Measurements from ENCODE around the gene RIN3.

Gene RIN3

GRCh38 chr14:92601131-92601710, 87.6 kb downstream of the RIN3 start:
- no peak for DNase-seq

- DNase-seq: no peak
These were observed 88.3 kb downstream of the RIN3 start for GRCh38 chr14:92601757-92602417.

GRCh38 chr14:92603309-92604242, 90.0 kb downstream of the RIN3 start:
- DNase-seq: peak; percentile 29 to 41

DNA sequence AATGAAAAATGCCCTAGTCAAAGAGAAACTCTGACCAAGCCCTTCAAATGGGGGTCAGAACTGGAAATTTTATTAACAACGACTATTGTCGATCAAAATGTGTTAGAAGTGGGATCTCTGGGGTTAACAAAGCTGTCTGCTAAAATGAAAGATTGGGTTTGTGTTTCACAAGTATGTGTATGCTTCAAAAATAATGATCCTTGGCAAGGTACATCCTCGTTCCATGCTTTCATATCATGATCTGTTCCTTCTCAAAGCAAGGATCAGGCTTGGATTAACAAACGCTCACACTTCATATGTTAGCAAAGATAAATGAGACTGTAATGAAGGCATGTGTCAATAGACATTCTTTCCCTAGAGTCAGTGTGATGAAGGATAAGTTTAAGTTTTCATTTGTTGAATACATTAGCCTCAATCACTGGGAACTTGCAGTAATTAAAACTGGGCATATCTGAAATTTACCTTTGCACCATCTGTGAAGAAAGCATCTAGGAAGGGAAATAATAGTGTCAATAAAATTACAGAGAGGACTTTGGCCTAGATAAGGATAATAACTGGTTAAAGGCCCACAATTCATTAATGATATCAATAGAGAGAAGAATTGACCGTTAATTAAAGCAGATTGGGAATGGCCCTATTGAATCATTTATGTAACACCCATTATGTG, 91.8 kb downstream of the RIN3 start:
- no peak for DNase-seq

DNA sequence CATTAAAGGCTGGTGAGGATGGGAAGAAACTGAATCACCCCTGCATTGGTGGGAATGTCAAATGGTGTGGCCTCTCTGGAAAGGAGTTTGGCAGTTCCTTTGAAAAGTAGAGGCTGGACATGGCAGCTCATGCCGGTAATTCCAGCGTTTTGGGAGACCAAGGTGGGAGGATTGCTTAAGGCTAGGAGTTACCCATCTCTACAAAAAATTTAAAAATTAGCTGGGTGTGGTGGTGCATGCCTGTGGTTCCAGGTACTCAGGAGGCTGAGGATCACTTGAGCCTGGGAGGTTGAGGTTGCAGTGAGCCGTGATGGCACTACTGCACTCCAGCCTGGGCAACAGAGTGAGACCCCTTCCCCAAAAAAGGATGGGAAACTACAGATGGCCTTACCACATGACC, 93.7 kb downstream of the RIN3 start:
- no peak for DNase-seq

DNA sequence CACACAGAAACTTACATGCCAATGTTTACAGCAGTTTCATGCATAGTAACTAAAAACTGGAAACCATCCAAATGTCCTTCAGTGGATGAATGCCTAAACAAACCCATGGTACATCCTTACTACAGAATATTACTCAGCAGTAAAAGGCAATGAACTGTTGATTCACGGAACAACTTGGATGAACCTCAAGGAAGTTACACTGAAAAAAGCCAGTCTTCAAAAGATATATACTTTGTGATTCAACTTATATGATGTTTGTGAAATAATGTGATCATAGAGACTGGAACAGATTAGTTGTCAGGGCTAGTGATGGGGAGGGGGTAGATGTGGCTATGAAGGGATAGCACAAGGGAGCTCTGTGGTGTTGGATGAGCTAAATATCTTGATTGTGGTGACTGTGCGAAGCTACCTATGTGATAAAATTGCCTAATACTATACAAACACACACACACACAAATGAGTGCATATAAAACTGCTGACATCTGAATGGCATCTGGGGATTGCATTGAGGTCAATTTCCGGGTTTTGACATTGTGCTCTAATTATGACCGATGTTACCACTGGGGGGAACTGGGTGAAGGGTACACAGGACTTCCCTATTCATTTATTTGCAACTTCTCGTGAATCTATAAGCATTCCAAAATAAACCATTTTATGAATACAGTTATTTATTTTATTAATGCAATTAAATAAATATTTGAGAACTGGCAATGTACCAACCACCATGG, 94.3 kb downstream of the RIN3 start:
- DNase-seq: no peak

- DNase-seq: no peak
These were observed 96.4 kb downstream of the RIN3 start for GRCh38 chr14:92609955-92610354.

DNA sequence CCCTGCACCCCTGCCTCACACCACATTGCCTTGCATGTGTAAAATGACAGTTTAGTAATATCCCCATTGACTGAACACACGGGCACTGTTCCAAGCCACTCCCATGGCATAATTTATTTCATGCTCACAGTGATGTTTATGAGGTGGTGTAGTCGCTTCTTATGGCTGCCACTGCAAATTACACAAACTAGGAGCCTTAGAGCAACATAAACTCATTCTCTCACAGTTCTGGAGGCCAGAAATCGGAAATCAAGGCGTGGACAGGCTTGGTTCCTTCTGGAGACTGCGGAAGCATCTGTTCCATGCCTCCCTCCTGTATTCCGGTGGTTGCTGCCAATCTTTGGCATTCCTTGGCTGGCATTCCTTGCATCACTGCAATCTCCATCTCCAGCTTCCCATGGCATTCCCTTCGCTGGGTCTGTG, 97.3 kb downstream of the RIN3 start:
- DNase-seq: no peak

- DNase-seq: peak; percentile 79 to 84
These were observed 99.6 kb downstream of the RIN3 start for GRCh38 chr14:92613008-92613658.

DNA sequence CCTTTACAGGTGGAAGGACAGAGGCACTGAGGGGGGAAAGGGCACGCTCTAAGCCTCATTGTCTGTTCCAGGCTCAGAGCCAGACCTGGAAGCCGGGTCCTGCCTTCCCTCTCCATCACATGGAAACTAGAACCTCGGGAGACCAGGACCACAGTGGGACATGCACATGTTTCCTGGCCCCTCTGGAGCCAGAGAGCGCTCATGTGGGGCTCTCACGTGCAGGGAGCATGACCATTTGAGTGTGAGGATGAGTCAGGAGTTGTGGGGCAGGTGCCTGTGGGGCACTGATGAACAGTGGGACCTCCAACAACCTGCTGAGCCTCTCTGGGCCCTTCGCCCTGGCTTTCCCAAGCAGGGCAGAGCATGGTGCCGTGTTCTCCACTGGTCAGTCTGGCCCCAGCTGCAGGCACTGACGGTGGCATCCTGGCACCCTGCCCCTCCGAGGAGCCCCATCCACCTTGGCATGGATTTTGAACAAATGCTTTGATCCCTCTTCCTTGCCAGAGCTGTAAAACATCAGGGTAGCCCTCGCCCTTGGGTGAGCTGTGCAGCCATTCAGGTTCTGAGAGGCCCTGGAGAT, 100.2 kb downstream of the RIN3 start:
- DNase-seq: no peak

DNA sequence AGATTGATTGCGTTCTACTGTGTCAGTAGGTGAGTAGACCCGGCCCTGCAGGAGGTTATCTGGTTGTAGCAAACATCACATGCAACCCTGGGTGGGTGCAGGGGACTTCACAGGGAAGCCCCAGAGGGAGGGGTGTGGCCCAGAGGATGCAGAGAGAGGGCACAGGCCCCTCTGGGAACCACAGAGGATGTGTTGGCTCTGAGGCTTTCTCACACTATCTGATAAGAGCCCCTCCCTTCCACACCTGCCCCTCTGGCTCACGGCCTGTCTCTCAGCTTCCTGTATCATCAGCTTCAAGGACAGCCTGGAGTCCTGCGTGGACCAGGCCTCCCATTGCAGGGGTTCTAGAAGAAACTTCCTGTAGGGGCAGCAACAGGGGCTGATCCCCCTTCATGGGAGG, 101.9 kb downstream of the RIN3 start:
- DNase-seq: peak; percentile 31 to 47

DNA sequence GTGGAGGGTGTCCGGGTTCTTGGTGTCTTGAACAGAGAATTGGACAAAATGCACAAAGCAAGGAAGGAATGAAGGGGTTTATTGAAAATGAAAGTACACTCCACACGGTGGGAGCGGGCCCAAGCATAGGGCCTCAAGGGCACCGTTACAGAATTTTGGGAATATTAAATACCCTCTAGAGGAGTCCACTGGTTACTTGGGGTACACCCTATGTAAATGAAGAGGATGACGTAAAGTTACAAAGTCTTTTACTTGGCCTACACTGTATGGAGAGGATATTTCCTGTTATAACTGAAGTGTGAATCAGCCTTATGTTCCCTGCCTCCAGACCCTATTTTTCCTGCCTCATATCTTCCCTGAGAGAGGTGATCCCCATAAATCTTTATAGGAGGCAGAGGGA, 102.6 kb downstream of the RIN3 start:
- no peak for DNase-seq

GRCh38 chr14:92617581-92617980, 104.0 kb downstream of the RIN3 start:
- DNase-seq: no peak

DNA sequence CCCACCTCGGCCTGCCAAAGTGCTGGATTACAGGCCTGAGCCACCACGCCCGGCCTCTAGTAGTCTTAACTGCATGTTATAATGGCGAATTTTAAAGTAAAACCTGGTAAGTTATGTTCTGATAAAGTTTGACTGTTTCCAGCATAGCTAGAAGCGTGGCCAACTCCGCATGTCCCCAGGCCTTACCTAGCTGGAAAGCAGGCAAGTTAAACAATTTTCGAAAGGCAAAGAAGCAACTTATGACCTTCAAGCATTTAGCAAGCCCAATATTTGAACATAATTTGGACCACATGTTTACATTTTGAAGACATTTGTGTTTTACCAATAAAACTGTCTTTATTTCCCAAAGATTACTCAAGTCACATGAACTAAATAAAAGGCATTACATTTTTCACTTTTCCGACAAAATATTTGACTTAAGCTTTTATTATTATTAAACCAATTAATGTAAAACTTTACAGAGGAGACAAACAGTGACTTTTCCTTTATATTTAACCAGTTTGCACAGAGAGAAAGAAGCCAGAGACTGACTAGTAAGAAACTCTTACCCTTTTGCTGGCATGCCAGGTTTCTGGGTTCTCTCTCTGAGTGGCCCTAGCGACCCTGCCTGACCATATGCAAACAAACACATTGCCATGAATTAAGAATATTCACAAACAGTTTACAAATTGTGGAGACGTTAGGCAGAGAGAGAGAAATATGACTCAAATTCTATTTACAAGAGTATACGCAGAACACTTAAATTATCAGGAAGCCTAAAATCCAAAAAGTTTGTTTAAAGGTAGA, 106.3 kb downstream of the RIN3 start:
- no peak for DNase-seq

GRCh38 chr14:92622311-92622710, 108.7 kb downstream of the RIN3 start:
- no peak for DNase-seq

DNA sequence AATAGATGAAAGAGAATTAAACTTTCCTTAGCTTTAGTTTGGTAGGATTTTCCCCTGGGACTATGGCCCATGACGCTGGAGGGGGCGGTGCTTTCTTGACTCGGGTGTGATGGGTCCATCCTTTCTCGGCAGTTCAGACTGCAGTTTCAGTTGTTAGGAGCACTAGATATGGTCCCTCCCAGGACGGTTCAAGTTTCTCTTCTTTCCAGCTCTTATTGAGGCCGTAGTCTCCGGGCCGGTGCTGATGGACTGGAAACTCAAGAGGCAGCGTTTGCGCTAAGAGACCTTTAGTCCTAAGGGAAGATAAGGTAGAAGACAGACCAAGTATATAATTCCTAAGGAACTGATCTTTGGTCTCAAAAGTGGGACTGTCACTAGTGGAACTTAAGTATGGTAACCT, 111.2 kb downstream of the RIN3 start:
- no peak for DNase-seq

GRCh38 chr14:92625213-92625612, 111.6 kb downstream of the RIN3 start:
- no peak for DNase-seq

GRCh38 chr14:92626041-92626440, 112.5 kb downstream of the RIN3 start:
- no peak for DNase-seq

GRCh38 chr14:92627707-92628215, 114.2 kb downstream of the RIN3 start:
- no peak for DNase-seq

DNA sequence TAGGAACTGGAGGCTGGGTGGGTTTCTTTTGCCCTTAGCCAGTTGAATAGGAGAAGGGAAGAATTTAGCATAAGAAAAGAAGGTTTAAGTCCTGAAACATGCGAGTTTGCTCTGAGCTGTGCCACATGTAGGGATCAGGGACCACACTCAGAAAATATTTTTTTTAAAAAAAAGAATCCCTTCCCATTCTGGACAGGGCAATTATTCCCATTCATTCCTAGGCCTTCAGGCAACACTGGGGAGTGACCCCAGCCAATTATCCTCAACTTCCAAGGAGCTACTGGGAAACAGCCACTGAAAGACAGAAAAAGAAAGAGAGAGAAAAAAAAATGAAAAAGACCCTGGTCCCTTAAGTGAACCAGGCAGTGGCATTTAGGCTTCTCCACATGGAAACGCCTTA, 115.1 kb downstream of the RIN3 start:
- no peak for DNase-seq

DNA sequence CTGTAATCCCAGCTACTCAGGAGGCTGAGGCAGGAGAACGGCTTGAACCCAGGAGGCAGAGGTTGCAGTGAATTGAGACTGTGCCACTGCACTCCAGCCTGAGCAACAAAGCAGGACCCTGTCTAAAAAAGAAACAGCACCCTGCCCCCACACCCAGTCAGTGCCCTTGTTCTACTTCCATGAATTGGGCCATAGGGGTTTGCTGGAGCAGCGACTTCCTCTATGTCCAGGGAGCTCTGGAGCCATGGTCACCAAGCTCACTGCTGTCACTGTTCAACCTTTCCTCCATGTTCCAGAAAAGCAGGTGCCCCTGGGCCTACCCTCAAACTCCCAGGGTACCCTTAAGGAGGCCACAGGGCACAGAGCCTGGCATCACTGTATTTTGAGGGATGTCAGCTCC, 116.8 kb downstream of the RIN3 start:
- no peak for DNase-seq
